GM19452 (cell line): ENCODE measurements around the gene PPFIBP2.

Experiments used
- ATAC-seq: cut with Tn5 transposase; IDR thresholded peaks from one replicate; pipeline ENCODE4 v1.9.1; 2021; ENCODE audit not compliant: unreplicated experiment

The PPFIBP2 gene

GRCh38 chr11:7513234-7514098 is at the start of gene PPFIBP2:
Gene PPFIBP2, plus strand, starts transcription at chr11:7513999. Its CDS starts 35,477 bp downstream, at chr11:7549476.
- peak; percentile 68 for ATAC-seq

GRCh38 chr11:7467652-7468051 is 46.1 kb upstream of the PPFIBP2 start:
- peak; percentile 79 for ATAC-seq

- ATAC-seq: no peak
These were observed 44.4 kb upstream of the PPFIBP2 start for GRCh38 chr11:7469351-7469865.

- no peak for ATAC-seq
These were observed 42.7 kb upstream of the PPFIBP2 start for GRCh38 chr11:7471071-7471470.

- peak; percentile 85 for ATAC-seq
These were observed 40.1 kb upstream of the PPFIBP2 start for GRCh38 chr11:7473717-7474116.

- ATAC-seq: no peak
These were observed 33.7 kb upstream of the PPFIBP2 start for GRCh38 chr11:7480113-7480512.

- no peak for ATAC-seq
These were observed 29.7 kb upstream of the PPFIBP2 start for GRCh38 chr11:7484131-7484530.

- no peak for ATAC-seq
These were observed 29.2 kb upstream of the PPFIBP2 start for GRCh38 chr11:7484645-7485044.

GRCh38 chr11:7485186-7486097 is 28.4 kb upstream of the PPFIBP2 start, which contains the start of gene OLFML1:
Gene OLFML1, plus strand, starts transcription at chr11:7485506. Its CDS starts 370 bp downstream, at chr11:7485876.
- ATAC-seq: no peak

- ATAC-seq: no peak
These were observed 27.6 kb upstream of the PPFIBP2 start for GRCh38 chr11:7486098-7486780.

GRCh38 chr11:7486781-7487140 is 27.0 kb upstream of the PPFIBP2 start:
- ATAC-seq: no peak

GRCh38 chr11:7487360-7487759 is 26.4 kb upstream of the PPFIBP2 start:
- ATAC-seq: no peak

GRCh38 chr11:7488681-7489080 is 25.1 kb upstream of the PPFIBP2 start:
- ATAC-seq: no peak

GRCh38 chr11:7489376-7489775 is 24.4 kb upstream of the PPFIBP2 start:
- no peak for ATAC-seq

- ATAC-seq: no peak
These were observed 23.7 kb upstream of the PPFIBP2 start for GRCh38 chr11:7490054-7490453.

GRCh38 chr11:7490535-7490934 is 23.3 kb upstream of the PPFIBP2 start:
- ATAC-seq: no peak

- ATAC-seq: no peak
These were observed 21.5 kb upstream of the PPFIBP2 start for GRCh38 chr11:7492253-7492652.

GRCh38 chr11:7493670-7494069 is 20.1 kb upstream of the PPFIBP2 start:
- ATAC-seq: no peak

GRCh38 chr11:7494086-7494745 is 19.6 kb upstream of the PPFIBP2 start:
- no peak for ATAC-seq

- peak; percentile 89 for ATAC-seq
These were observed 17.8 kb upstream of the PPFIBP2 start for GRCh38 chr11:7495882-7496551.
